GM18505 (cell line): Measurements from ENCODE around the gene CPM.
A peak's percentile ranks its signal among the peaks of the same experiment; 100 is the strongest.

ENCODE experiments used
- ATAC-seq: cut with Tn5 transposase; IDR thresholded peaks from one replicate; pipeline ENCODE4 v1.9.1; 2021; ENCODE audit not compliant: unreplicated experiment
- POLR2A ChIP-seq: IDR thresholded peaks from 4 replicates; pipeline ENCODE4 v1.6.1; 2011; ENCODE audit warnings: borderline replicate concordance; ENCODE audit not compliant: insufficient read depth, insufficient read length; ENCODE audit errors: extremely low read depth

Gene CPM

GRCh38 chr12:68861890-68862289 is 71.1 kb downstream of the CPM start:
- no peak for TF ChIP-seq POLR2A
- no peak for ATAC-seq

GRCh38 chr12:68856510-68856909 is 76.5 kb downstream of the CPM start:
- ATAC-seq, result no peak
- no peak for TF ChIP-seq POLR2A

- TF ChIP-seq POLR2A, result no peak
- no peak for ATAC-seq
These were observed 77.2 kb downstream of the CPM start for GRCh38 chr12:68855771-68856170.

- no peak for ATAC-seq
- no peak for TF ChIP-seq POLR2A
These were observed 77.9 kb downstream of the CPM start for GRCh38 chr12:68855111-68855510.

- TF ChIP-seq POLR2A, result no peak
- ATAC-seq, result no peak
These were observed 78.4 kb downstream of the CPM start for GRCh38 chr12:68854554-68854953.

- no peak for TF ChIP-seq POLR2A
- ATAC-seq, result no peak
These were observed 78.9 kb downstream of the CPM start for GRCh38 chr12:68854078-68854468.

GRCh38 chr12:68853396-68854077 is 79.4 kb downstream of the CPM start:
- no peak for ATAC-seq
- no peak for TF ChIP-seq POLR2A

GRCh38 chr12:68851592-68852306 is 81.2 kb downstream of the CPM start:
- no peak for ATAC-seq
- TF ChIP-seq POLR2A, result no peak

GRCh38 chr12:68850390-68850789 is 82.6 kb downstream of the CPM start:
- no peak for TF ChIP-seq POLR2A
- no peak for ATAC-seq

- no peak for ATAC-seq
- TF ChIP-seq POLR2A, result no peak
These were observed 86.2 kb downstream of the CPM start for GRCh38 chr12:68846811-68847210.

GRCh38 chr12:68844788-68845695 is 87.9 kb downstream of the CPM start:
- no peak for TF ChIP-seq POLR2A
- ATAC-seq, result no peak

- no peak for ATAC-seq
- peak; percentile 15 for TF ChIP-seq POLR2A
These were observed 88.6 kb downstream of the CPM start for GRCh38 chr12:68844318-68844745.

GRCh38 chr12:68842784-68843567 is 90.0 kb downstream of the CPM start:
- ATAC-seq, result no peak
- TF ChIP-seq POLR2A, result no peak
